Fibroblast of skin of scalp (primary cell): ENCODE measurements around the gene UGT1A7.

Source experiments
- DNase-seq: peaks from one replicate; pipeline ENCODE4 v3.0.0-alpha.2; 2013

UGT1A7 gene

DNA sequence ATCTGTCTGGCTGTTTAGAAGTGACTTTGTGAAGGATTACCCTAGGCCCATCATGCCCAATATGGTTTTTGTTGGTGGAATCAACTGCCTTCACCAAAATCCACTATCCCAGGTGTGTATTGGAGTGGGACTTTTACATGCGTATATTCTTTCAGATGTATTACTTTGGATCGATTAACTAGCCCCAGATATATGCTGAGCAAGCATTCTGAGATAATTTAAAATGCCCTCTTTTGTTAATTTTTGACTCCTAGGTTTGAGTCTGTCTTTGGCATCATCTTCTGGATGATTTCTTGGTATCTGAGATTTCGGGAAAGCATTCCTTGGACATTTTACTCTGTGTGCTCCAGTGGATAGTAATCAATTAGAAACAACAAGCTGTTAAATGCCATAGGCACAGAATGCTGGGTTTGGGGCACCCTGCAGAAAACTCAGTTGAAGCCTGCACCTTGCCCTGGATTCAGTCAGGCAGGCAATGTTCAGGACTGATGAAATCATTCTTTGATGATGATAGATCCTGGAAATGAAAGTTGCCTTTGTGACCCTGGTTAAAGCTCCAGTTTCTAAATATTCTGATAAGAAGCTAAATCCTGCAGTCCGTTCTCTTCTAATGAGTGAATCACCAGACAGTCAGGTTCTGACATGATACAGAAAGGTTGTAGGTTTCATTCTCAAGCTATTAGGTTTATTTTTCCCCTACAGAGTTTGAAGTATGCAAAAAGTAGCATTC is 79.5 kb downstream of the UGT1A7 start:
- no peak for DNase-seq

DNA sequence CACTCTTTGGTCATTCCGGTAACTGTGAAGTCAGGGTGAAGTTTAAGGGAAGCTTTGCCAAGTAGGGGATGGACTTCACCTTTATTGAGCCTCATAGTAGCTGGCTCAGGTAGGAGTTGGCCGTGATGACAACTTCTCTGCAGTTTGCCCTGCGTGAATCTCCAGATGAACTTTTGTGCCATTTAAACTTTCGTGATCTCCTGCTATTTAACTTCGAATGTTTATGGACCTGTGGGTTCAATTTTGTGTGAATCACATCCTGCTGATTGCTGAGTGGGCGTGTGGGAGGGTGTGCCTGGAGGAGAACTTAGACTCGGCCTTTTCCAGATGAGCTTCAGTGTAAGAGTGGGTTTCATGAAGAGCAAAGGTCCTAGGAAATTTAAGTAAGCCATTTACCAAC is 82.6 kb downstream of the UGT1A7 start:
- no peak for DNase-seq

DNA sequence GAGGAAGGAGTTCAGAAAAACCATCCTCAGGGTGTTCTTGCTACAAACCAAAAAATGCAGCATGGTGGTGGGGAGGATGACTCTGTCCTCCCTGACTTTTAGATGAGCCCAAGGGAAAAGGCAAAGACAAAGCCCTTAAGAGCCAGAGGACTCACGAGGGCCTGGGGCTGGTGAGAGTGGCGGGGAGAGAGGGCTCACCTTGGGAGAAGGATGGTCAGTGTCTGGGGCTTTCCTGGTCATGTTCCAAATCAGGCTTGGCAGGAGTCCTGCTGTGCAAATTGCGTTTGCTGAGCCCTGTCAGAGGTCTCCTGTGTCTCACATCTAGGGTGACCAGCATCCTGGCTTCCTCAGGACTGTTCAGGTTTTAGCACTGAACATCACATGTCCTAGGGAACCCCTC is 83.1 kb downstream of the UGT1A7 start:
- DNase-seq: no peak

DNA sequence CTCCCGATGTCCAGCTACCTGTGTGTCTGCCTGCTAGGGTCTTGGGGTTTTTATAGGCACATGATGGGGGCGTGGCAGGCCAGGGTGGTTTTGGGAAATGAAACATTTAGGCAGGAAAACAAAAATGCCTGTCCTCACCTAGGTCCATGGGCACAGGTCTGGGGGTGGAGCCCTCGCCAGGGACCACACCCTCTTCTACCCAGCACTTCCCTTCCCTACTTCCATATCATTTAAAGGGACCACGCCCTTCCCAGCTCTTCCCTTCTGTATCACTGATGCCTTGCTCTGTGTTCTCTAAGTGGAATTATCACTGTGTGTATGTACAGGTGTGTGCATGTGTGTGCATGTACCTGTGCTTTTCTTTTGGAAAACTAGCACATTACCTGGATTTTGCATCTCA is 84.7 kb downstream of the UGT1A7 start:
- DNase-seq: no peak

DNA sequence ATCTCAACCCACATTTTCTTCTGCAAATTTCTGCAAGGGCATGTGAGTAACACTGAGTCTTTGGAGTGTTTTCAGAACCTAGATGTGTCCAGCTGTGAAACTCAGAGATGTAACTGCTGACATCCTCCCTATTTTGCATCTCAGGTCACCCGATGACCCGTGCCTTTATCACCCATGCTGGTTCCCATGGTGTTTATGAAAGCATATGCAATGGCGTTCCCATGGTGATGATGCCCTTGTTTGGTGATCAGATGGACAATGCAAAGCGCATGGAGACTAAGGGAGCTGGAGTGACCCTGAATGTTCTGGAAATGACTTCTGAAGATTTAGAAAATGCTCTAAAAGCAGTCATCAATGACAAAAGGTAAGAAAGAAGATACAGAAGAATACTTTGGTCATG is 86.4 kb downstream of the UGT1A7 start:
- no peak for DNase-seq

DNA sequence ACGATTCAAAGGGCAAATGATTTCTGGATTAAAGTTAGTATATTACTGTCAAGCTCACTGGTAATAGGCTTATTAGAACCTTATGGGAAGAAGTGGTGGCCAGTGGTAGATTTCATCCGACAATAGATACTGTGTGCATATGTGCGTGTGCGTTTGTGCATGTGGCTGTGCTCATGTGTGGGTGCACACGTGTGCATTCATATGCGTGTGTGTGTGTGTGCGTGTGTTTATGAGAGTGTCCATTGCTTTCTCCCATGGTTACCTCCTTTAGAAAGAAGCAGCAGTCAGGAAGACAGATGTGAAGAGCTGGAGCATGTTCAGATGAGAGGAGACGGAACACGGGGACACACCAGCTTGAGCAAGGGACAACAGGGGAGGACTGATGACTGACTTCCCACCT is 87.6 kb downstream of the UGT1A7 start:
- no peak for DNase-seq

DNA sequence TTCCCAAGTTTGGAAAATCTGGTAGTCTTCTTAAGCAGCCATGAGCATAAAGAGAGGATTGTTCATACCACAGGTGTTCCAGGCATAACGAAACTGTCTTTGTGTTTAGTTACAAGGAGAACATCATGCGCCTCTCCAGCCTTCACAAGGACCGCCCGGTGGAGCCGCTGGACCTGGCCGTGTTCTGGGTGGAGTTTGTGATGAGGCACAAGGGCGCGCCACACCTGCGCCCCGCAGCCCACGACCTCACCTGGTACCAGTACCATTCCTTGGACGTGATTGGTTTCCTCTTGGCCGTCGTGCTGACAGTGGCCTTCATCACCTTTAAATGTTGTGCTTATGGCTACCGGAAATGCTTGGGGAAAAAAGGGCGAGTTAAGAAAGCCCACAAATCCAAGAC is 90.5 kb downstream of the UGT1A7 start:
- no peak for DNase-seq

DNA sequence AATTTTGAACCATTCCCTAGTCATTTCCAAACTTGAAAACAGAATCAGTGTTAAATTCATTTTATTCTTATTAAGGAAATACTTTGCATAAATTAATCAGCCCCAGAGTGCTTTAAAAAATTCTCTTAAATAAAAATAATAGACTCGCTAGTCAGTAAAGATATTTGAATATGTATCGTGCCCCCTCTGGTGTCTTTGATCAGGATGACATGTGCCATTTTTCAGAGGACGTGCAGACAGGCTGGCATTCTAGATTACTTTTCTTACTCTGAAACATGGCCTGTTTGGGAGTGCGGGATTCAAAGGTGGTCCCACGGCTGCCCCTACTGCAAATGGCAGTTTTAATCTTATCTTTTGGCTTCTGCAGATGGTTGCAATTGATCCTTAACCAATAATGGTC is 90.9 kb downstream of the UGT1A7 start:
- no peak for DNase-seq

DNA sequence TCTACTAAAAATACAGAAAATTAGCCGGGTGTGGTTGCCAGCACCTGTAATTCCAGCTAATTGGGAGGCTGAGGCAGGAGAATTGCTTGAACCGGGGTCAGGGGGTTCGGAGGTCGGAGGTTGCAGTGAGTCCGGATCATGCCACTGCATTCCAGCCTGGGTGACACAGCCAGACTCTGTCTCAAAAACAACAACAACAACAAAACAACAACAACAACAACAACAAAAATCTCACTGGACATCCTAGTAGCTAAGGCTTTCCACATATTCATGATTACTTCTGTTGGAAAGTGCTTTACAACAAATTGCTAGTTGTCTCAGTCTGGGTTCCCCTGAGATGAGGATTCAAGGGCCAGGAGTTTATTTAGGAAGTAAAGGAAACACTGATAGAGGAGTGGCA is 92.2 kb downstream of the UGT1A7 start:
- DNase-seq: no peak

DNA sequence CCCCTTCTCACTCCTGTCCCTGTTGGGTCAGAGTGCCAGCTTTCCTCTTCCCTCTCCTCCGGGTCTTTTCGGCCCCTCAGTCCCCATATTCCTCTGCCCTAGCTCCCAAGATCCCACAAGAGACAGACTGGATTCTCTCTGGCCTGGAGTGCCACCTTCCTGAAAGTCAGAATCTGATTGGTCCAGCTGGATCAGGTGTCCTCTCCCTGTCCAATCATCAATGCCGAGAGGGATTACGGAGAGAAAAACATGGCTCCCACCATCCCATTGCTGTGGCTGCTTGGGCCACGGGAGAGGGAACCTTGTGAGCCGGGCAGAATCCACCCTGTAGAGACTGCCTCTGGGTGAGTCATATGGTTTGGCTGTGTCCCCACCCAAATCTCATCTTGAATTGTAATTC is 93.7 kb downstream of the UGT1A7 start:
- no peak for DNase-seq

DNA sequence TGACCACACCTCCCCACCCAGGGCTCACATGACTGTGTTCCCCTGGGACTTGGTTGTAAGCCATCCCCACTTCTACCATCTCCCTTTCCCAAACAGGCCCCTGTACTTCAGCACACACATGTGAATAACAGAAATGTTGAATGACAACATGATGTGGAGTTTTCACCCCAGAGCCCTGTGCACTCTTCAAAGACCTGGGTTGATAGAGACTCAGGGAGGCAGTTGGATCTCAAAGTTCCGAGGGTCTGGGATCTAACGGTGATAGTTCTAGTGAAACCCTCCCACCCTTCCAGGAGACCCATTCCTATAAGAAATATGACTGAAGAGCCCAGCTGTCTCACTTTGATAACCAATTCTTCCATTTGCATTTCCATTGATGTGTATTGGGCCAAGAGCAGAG is 96.3 kb downstream of the UGT1A7 start, which contains the start of gene MROH2A:
MROH2A (plus strand) TSS at position 301 of the 400 bp plus-strand sequence. CDS start 1,029 bp downstream, outside the sequence.
- DNase-seq: no peak

DNA sequence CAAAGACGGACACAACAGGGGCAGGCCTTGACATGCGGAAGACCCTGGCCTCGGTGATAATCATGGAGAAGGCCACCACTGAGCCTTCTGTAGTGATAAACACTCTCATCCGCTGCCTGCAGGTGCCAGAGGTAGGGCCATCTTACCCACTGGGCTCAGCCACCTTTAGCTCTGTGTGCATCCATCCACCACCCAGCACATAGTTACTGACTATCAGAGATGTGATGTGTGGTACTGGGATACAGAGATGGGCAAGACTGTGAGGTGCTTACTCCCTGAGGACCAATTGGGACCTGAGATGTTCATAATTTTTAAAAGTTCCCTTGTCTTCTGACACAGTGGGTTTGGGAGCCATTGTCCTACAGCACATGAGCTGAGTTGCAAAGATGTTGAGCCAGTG is 98.0 kb downstream of the UGT1A7 start:
- DNase-seq: no peak

DNA sequence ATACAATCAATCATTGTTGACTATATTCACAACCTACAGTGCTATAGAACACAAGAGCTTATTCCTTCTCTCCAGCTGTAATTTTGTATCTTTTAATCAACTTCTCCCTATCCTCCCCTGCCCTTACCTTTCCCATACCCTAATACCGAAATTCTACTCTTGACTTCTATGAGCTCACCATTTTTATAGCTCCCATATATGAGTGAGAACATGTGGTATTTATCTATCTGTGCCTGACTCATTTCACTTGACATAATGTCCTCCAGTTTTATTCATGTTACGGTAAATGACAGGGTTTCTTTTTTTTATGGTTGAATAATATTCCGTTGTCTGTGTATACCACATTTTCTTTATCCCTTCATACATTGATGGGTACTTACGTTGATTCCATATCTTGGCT is 99.1 kb downstream of the UGT1A7 start:
- no peak for DNase-seq

DNA sequence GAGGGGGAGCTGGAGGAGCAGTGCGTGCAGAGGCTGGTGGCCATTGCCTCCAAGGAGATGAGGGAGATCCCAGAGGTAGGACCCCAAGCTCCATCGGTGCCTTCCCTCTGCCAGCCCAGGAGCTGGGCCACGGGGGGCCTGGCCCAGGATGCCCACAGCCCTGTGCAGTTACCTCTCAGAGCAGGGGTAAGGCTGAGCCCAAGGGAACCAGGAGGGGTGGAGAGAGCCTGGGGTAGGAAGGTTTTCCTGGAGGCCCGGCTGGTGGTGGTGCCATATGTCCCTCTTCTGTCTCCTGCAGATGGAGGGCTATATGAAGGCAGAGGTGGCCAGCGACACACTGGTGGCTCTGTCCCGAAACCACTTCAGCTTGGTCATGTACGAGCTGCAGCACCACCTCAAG is 107.9 kb downstream of the UGT1A7 start:
- DNase-seq: no peak

DNA sequence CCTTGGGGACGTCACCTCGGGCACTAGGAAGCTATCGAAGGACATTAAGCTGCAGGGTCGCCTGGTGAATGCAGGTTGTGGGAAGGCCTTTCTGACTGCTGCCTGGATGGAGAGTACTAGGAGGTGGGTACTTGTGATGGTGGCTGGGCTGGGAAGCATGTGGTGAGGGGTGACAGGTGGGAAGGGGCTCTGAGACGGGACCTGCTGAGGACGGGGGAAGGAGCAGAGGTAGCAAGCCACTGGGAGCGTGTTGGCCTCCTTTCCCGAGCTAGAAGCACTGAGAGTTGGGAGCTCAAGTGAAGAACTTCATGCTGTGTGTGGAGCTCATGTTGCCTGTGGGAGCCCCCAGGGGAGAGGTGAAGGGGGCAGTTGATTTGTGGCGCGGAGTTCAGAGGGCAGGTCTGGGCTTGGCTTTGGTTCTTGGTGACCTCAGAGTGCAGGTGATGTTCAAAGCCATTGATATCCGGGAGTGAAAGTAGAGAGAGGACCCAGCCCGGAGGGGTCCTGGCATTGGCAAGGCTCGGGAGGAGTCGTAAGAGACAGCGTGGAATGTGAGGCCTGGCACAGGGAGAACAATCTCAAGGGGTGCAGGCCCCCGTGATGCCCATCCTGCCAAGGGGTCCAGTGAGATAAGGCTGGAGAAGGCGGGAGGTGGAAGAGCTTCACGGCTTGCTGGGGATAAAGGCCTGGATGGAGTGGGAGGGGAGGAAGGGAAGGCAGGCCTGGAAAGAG is 109.6 kb downstream of the UGT1A7 start:
- DNase-seq: no peak

DNA sequence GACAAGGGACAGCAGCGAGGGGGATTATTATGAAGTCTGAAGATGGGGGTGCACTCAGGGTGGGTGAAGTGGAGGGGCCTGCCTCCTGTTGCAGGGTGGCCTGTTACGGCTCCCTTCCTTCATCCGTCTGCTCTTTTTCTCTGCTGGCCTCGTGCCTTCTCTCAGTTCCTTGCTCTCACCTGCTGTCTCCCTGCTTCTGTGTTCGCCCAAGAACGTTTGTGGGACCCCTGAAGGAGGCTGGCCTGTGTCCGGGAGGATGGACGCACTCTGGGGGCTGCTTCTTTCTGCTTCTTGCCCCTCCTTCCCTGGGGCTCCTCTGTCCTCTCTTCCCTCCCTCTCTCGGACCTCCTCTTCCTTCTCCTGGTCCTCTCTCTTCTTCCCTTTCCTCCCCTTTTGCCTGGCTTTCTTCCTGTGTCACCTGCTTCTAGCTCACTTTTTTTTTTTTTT is 110.2 kb downstream of the UGT1A7 start:
- no peak for DNase-seq

DNA sequence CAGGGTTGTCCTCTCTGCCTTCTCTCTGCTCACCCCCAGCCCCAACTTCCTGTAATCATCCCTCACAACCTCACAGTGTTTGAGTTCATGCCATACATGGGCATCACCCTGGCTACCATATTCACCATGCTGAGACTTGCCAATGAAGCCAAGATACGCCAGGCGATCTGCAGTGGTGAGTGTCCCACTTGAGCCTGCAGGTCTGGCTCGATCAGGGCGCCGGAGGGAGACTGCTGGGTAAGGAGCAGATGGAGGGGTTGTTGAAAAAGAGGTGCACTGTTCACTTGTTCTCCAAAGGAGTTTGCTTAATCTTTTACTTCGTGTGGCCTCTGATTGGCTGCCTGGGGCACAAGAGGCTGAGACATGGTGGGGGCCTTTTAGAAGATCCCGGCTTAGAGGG is 111.0 kb downstream of the UGT1A7 start:
- no peak for DNase-seq

DNA sequence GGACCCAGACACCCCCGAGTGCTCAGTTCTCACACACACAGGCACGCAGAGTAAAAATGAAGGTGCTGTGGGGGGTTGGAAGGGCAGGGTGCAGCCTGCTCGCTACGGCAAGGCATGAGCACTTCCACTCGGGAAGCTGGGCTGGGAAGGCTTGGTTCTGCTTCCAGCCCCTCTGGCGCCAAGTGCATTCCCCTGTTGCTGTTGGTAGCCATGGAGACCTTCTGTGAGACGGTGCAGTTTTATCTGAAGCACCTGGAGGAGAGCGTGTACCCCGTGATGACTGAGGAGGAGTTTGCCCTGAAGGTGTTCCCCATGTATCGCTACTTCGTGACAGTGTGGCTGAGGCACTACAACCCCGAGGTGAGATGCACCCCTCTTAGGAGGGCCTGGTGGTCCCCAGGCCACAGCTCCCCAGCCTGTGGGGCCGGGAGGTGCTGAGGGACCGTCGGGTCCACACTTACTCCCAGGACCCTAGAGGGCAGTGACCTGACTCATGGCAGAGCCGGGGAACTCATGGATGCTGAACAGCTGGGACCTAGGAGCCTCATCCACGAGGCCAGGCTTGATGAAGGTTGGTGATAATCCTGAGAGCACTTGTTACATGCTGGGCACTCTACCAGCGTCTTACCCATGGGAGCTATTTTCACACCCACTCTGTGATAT is 111.9 kb downstream of the UGT1A7 start:
- no peak for DNase-seq

DNA sequence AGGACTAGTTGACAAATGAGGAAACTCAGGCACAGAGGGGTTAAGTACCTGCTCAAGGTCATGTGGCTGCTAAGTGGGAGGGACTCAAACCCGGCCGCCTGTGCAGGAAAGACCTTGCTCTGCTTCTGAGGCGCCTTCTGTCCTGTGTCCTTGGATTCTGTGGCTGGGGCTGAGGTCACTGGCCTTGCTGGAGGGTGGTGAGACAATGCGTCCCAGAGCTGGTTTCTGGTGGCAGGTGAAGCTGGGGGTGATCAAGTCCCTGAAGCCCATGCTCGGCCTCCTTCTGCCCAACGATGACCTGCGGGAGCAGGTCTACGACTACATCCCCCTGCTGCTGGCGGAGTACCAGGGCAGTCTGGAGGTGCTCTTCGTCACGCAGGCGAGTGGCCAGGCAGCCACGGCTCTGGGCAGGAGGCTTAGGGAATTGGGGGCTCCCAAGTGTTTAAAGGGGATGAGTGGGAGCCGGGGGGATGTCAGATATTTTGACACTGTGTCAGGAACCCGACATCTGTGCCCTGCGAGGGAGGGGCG is 112.5 kb downstream of the UGT1A7 start:
- no peak for DNase-seq

DNA sequence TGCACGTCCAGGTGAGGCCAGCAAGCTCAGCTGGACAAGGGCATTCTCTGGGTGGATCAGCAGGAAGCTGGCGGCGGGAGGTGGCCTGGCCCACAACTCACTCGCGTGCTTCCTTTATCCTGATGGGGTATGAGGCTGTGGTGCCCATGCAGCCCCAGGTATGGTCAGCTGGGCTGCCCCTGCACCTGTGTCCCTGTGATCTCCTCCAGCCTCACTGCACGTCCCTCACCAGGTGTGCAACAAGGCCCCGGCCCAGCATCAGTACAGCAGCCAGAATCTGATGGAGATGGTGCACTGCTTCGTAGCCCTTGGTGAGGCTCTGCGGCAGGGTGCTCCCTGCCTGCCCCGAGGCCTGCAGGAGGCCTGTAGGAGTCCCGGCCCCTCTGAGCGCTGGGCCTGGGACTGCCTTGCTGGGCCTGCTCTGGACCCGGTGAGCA is 114.1 kb downstream of the UGT1A7 start:
- no peak for DNase-seq

DNA sequence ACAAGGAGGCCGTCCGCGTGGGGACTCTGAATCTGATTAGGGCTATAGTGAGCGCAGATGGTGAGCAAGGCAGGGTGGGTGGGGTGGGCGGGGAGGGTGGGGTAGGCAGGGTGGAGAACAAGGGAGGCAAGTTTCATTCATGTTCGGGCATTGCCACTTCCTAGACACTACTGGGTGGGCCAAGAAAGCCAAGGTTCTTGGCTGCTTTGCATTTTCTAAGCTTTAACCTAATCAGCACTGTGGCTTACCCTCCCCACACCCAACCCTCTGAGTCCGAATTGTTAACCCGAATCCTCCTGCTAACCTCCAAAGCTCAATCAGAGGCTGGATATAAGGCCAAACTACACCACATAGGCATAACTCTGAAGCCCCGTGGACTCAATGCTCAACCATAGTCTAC is 114.6 kb downstream of the UGT1A7 start:
- DNase-seq: no peak

DNA sequence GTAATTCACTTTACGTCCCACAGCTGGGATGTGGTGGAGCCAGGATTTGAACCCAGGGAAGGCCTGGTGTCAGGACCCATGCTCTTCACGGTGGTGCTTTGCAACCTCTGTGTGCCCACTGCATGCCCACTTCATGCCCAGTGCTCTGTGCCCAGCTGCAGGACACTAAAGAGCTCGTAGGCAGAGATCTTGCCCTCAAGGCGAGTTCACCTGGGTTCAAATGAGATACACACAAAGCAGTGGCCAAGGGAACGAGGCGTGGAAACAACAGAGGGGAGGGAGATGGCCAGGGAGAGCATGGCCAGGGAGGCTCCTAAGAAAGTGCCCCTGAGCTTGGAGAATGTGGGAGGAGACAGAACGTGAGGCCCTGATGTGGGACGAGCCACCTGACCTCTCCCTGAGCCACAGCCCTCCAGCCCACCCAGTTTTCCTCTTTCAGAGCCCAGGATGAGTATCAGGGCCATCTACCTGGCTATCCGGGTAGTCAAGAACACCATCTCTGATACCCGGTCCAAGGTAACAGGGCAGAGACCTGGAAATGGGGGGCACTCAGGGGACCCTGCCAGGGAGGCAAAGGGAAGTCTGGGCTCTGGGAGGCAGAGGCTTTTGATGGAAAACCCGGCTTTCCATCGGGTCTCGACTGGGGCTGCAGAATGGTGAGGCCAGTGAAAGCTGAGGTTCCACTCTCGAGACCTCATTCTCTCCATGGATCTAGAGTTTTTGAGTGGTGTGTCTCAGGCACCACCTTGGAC is 116.8 kb downstream of the UGT1A7 start:
- DNase-seq: no peak
